DOHH2 (cell line): ENCODE results near the gene INPP4A.

Experiments used
- CTCF ChIP-seq: fragments of 200-600 bp; sonication (generic); IDR thresholded peaks from one replicate; pipeline ENCODE4 v1.5.1; 2014; ENCODE audit warnings: antibody characterized with exemption, mild to moderate bottlenecking, low read depth, low read length; ENCODE audit not compliant: poor library complexity, severe bottlenecking
- EZH2phosphoT487 ChIP-seq: fragments of 200-600 bp; sonication (generic); IDR thresholded peaks from 2 replicates; pipeline ENCODE4 v1.6.1; 2017; ENCODE audit warnings: borderline replicate concordance, mild to moderate bottlenecking, antibody characterized with exemption, low read length, moderate library complexity, mixed read lengths

- TF ChIP-seq CTCF (no peak), EZH2phosphoT487 (no peak)
Observed at GRCh38 chr2:98472961-98473746, 28.5 kb downstream of the INPP4A start.
